Measurements from ENCODE around the gene DHRS4. TPM values are rescaled to one million over a fixed set of nuclear protein-coding genes. Genes with fewer than 3 reads are reported as not detected.
A peak's percentile ranks its signal among the peaks of the same experiment; 100 is the strongest.
"Not testable (repeated sequence)": the region's sequence is repeated elsewhere in the genome, so short reads cannot be mapped to it uniquely, and the experiment has no call there.

The DHRS4 gene
- polyA plus RNA-seq, 6 donors from 2014 or later: 13.3 to 27.0 (median 21.8) TPM

- DNase-seq; H3K36me3 Mint-ChIP-seq; H3K9me3 Mint-ChIP-seq; H3K27me3 Mint-ChIP-seq; ATAC-seq (ENCODE audit: low read depth in 2 of 2): not testable (repeated sequence)
- H3K4me1 Mint-ChIP-seq: peaks cover 37 to 39% (median 38%) of the 10 kb centered on the region in 3 donors
- H3K4me3 Mint-ChIP-seq: peak overlapping the region in 1 of 8 donors; percentile 44
- H3K27ac Mint-ChIP-seq: peak overlapping the region in 2 of 6 donors; percentile 27 to 34
Observed at GRCh38 chr14:23951136-23951466, 2.5 kb upstream of the DHRS4 start.

DNA sequence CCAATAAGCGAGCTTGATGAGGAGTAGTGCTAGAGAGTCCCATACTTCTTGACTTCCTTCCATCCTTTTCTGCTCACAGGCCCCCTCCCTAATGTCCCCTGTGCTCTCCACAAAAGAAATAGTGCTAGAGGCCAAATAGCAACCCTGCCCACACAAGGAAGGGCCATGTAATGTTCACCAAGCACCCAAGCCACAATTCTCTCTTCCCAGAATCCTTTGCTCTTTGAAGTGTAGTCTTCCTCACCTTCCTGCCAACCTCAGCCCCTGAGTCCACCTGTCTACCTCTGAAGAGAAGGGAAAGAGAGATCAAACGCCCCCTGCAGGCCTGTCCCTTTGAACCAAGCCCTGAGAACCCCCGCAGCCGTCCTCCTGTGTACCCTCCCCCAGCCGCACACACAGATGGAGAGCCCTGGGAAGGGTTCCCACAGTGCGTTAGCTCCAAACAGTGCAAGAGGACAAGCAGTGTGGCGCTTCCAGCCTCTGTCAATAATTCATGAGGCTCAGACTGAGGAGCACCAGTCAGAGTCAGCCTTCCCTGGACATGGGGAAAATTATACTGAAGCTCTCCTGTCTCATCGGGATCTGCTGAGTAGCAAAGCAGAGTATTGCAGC lies 1.9 kb upstream of the DHRS4 start:
- ATAC-seq (ENCODE audit: low read depth in 2 of 2): no peak
- Mint-ChIP-seq H3K27ac (peak overlapping the region in 1 of 6 donors; percentile 34), H3K9me3 (peaks cover 0 to 5% (median 0%) of the 10 kb centered on the region in 7 donors), H3K4me1 (peaks cover 31 to 33% (median 33%) of the 10 kb centered on the region in 3 donors), H3K4me3 (peak overlapping the region in 4 of 8 donors; percentile 6 to 74 (median 21)), H3K27me3 (no peaks in the 10 kb centered on the region), H3K36me3 (peaks cover 0 to under 1% of the 10 kb centered on the region in 2 donors)
- DNase-seq: no peak

DNA sequence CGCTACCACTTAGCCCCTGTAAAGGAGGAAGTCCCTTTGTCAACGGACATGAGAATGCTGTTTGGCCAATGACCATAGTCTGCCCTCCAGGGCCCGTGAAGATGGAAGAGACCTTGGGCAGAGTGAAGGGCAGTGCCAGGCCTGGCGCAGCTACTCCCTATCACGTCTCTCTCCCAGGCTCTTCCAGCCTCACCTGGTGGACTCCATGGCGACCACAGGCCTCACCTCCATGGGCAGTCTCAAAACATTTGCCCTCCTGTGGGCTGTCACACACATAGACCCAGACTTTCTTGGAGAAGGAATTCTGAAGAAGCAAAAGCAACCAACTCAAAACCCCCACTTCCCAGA lies 480 bp upstream of the DHRS4 start:
- not testable (repeated sequence) for DNase-seq; H3K27me3 Mint-ChIP-seq; H3K36me3 Mint-ChIP-seq; H3K9me3 Mint-ChIP-seq; ATAC-seq (ENCODE audit: low read depth in 2 of 2)
- peak overlapping the region in 5 of 6 donors; percentile 41 to 88 (median 78) for H3K27ac Mint-ChIP-seq
- peak overlapping the region; percentile 92 to 100 (median 96) for H3K4me3 Mint-ChIP-seq
- peaks cover 27 to 31% (median 29%) of the 10 kb centered on the region in 3 donors for H3K4me1 Mint-ChIP-seq

- Mint-ChIP-seq H3K4me1 (peaks cover 27 to 31% (median 29%) of the 10 kb centered on the region in 3 donors), H3K4me3 (peak overlapping the region; percentile 92 to 100 (median 96)), H3K27ac (peak overlapping the region in 5 of 6 donors; percentile 67 to 98 (median 81))
- H3K36me3 Mint-ChIP-seq, H3K9me3 Mint-ChIP-seq, H3K27me3 Mint-ChIP-seq, DNase-seq: not testable (repeated sequence)
- ATAC-seq (ENCODE audit: low read depth in 2 of 2): peak in 1 of 2 donors; percentile 4
Observed at GRCh38 chr14:23954279-23954614, 677 bp downstream of the DHRS4 start.

DNA sequence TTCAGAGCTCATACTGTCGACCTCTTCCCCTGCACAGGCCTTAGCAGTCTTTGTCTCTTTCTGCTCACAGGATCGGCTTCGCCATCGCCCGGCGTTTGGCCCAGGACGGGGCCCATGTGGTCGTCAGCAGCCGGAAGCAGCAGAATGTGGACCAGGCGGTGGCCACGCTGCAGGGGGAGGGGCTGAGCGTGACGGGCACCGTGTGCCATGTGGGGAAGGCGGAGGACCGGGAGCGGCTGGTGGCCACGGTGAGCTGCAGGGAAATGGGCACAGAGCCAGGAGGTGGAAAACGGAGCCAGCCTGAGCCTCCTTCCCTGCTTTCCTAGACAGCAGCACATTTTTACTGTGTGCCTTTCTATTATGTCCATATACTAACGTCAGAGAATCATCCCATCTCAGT lies 1.4 kb downstream of the DHRS4 start:
- not testable (repeated sequence) for H3K36me3 Mint-ChIP-seq; ATAC-seq (ENCODE audit: low read depth in 2 of 2); DNase-seq; H3K27me3 Mint-ChIP-seq; H3K27ac Mint-ChIP-seq; H3K9me3 Mint-ChIP-seq
- H3K4me1 Mint-ChIP-seq: peaks cover 27 to 31% (median 29%) of the 10 kb centered on the region in 3 donors
- H3K4me3 Mint-ChIP-seq: peak overlapping the region in 2 of 8 donors; percentile 50 to 56

- not testable (repeated sequence) for DNase-seq; H3K36me3 Mint-ChIP-seq; ATAC-seq (ENCODE audit: low read depth in 2 of 2); H3K27me3 Mint-ChIP-seq; H3K9me3 Mint-ChIP-seq
- Mint-ChIP-seq H3K4me1 (peaks cover 27 to 31% (median 29%) of the 10 kb centered on the region in 3 donors), H3K4me3 (peak overlapping the region in 1 of 8 donors; percentile 6), H3K27ac (peak overlapping the region in 1 of 6 donors; percentile 15)
Observed at GRCh38 chr14:23955811-23956210, 2.2 kb downstream of the DHRS4 start.

GRCh38 chr14:23957913-23958569 lies 4.5 kb downstream of the DHRS4 start:
- H3K27me3 Mint-ChIP-seq; H3K4me3 Mint-ChIP-seq; DNase-seq; H3K27ac Mint-ChIP-seq; H3K36me3 Mint-ChIP-seq; H3K9me3 Mint-ChIP-seq; ATAC-seq (ENCODE audit: low read depth in 2 of 2): not testable (repeated sequence)
- H3K4me1 Mint-ChIP-seq: peaks cover 12 to 15% (median 14%) of the 10 kb centered on the region in 3 donors

DNA sequence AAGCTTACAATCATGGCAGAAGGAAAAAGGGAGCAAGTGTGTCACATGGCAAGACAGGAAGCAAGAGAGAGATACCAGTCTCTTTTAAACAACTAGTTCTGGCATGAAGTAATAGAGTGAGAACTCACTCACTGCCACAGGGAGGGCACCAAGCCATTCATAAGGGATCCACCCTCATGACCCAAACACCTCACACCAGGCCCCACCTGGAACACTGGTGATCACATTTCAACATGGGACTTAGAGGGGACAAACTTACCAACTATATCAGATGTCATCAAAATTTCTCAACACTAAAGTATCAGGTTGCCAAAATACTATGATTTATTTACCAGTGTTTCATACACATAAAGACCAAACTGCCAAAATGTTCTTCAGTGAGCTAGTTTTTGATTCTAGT lies 7.3 kb downstream of the DHRS4 start:
- not testable (repeated sequence) for H3K4me1 Mint-ChIP-seq; DNase-seq; H3K36me3 Mint-ChIP-seq; H3K4me3 Mint-ChIP-seq; H3K9me3 Mint-ChIP-seq; ATAC-seq (ENCODE audit: low read depth in 2 of 2); H3K27me3 Mint-ChIP-seq; H3K27ac Mint-ChIP-seq

- not testable (repeated sequence) for ATAC-seq (ENCODE audit: low read depth in 2 of 2); H3K27me3 Mint-ChIP-seq; H3K27ac Mint-ChIP-seq; H3K4me1 Mint-ChIP-seq; H3K36me3 Mint-ChIP-seq; H3K9me3 Mint-ChIP-seq; DNase-seq; H3K4me3 Mint-ChIP-seq
Observed at GRCh38 chr14:23961704-23962103, 8.1 kb downstream of the DHRS4 start.

GRCh38 chr14:23969130-23969480 lies 15.5 kb downstream of the DHRS4 start:
- not testable (repeated sequence) for H3K27me3 Mint-ChIP-seq; ATAC-seq (ENCODE audit: low read depth in 2 of 2); DNase-seq; H3K9me3 Mint-ChIP-seq; H3K36me3 Mint-ChIP-seq; H3K4me3 Mint-ChIP-seq; H3K27ac Mint-ChIP-seq
- H3K4me1 Mint-ChIP-seq: peaks cover 9 to 15% (median 13%) of the 10 kb centered on the region in 3 donors

DNA sequence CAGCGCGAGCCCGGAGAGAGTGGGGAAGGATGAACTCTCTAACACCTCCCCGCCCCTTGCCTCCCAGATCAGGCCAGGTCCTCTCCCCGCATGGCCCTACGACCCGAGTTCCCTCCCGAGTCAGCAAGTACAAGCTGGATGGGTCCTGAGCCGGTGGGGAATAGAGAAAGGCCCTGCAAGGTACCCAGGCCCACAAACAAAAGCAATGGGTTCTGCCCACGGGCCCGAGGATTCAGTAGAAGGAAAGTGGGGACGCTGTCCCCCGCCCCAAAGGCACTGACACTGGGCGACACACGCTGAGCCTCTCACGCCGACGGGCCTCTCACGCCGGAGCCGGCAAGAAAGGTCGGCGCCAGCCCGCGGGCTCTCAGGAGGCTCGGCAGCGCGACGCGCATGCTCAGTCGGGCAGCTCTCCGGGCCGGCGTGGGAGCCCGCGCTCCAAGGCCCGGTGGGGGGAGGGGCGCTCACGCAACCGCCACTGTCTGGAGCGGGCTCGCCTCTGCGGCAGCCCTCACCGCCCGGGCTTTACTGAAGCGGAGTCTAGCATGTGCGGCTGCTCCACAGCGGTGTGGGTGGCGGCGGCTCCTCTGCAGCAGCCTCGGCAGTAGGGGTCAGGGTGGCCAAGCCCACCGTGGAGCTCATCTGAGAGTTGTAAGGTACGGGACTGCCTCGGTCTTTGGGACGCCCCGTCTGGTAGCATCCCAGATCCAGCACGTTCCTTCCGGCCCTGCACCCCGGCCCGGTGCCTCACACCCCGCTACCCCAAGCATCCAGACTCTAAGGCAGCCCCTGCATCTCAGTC lies 16.1 kb downstream of the DHRS4 start:
- DNase-seq: peak; percentile 23
- not testable (repeated sequence) for H3K27me3 Mint-ChIP-seq, H3K36me3 Mint-ChIP-seq, H3K9me3 Mint-ChIP-seq, H3K27ac Mint-ChIP-seq
- peak; percentile 73 to 77 for ATAC-seq (ENCODE audit: low read depth in 2 of 2)
- Mint-ChIP-seq H3K4me3 (peak overlapping the region in 1 of 8 donors; percentile 26), H3K4me1 (peaks cover 12 to 21% (median 16%) of the 10 kb centered on the region in 3 donors)

DNA sequence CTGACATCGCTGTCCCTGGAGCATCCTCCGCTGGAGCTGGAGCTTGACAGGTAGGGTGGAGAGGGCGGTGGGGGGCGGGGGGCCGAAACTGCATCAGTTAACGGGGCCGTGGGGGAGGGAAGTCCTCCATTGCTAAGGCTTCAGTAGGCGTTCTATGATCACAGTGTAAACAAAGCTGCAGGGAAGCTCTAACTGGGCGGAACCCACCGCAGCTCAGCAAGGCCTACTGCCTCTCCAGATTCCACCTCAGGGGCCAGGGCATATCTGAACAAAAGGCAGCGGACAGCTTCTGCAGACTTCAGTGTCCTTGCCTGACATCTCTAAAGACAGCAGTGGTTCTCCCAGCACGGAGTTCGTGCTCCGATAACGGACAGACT lies 16.7 kb downstream of the DHRS4 start:
- H3K36me3 Mint-ChIP-seq; H3K27me3 Mint-ChIP-seq; H3K27ac Mint-ChIP-seq; ATAC-seq (ENCODE audit: low read depth in 2 of 2); H3K9me3 Mint-ChIP-seq; DNase-seq: not testable (repeated sequence)
- Mint-ChIP-seq H3K4me3 (peak overlapping the region in 5 of 8 donors; percentile 21 to 56 (median 32)), H3K4me1 (peaks cover 15 to 27% (median 22%) of the 10 kb centered on the region in 3 donors)

- DNase-seq; H3K27me3 Mint-ChIP-seq; ATAC-seq (ENCODE audit: low read depth in 2 of 2); H3K4me3 Mint-ChIP-seq; H3K36me3 Mint-ChIP-seq; H3K9me3 Mint-ChIP-seq: not testable (repeated sequence)
- peak overlapping the region in 3 of 6 donors; percentile 15 to 53 (median 35) for H3K27ac Mint-ChIP-seq
- H3K4me1 Mint-ChIP-seq: peaks cover 8 to 17% (median 11%) of the 10 kb centered on the region in 3 donors
Observed at GRCh38 chr14:23973178-23973577, 19.6 kb downstream of the DHRS4 start.

GRCh38 chr14:23974041-23974440 lies 20.5 kb downstream of the DHRS4 start:
- not testable (repeated sequence) for H3K36me3 Mint-ChIP-seq; H3K9me3 Mint-ChIP-seq; H3K4me3 Mint-ChIP-seq; H3K27me3 Mint-ChIP-seq; ATAC-seq (ENCODE audit: low read depth in 2 of 2); DNase-seq
- peaks cover 8 to 17% (median 11%) of the 10 kb centered on the region in 3 donors for H3K4me1 Mint-ChIP-seq
- H3K27ac Mint-ChIP-seq: peak overlapping the region in 1 of 6 donors; percentile 52

Data from naive B cell (primary cell).